Astrocyte (in vitro differentiated cells and primary cell): ENCODE measurements around the gene CTIF. TPM values are rescaled to one million over a fixed set of nuclear protein-coding genes. Genes with fewer than 3 reads are reported as not detected.

Experiments used
- DNase-seq: peaks from one replicate; pipeline ENCODE4 v3.0.0-alpha.2; 2010; ENCODE audit warnings: low read depth
- FAIRE-seq: peaks from 2 replicates; lab custom pipeline; 2011; peaks lifted over from hg19 to GRCh38; lab: Jason Lieb, UNC
- H2AFZ ChIP-seq: 2 replicates; pipeline ENCODE4 v1.6.0; 2012; ENCODE audit warnings: low read depth, low read length, inconsistent platforms
- H3K27ac ChIP-seq: 2 replicates; pipeline ENCODE4 v1.5.1; 2011; ENCODE audit warnings: low read depth, low read length, inconsistent platforms
- H3K27me3 ChIP-seq: 2 replicates; pipeline ENCODE4 v1.6.0; 2011; ENCODE audit warnings: low read length, inconsistent platforms; ENCODE audit not compliant: insufficient read depth
- H3K36me3 ChIP-seq: 2 replicates; pipeline ENCODE4 v1.5.1; 2011; ENCODE audit warnings: low read length, inconsistent platforms; ENCODE audit not compliant: insufficient read depth
- H3K4me1 ChIP-seq: 2 replicates; pipeline ENCODE4 v1.5.1; 2011; ENCODE audit warnings: low read length, inconsistent platforms; ENCODE audit not compliant: insufficient read depth
- H3K4me2 ChIP-seq: 2 replicates; pipeline ENCODE4 v1.6.0; 2012; ENCODE audit warnings: low read length, inconsistent platforms
- H3K4me3 ChIP-seq: 2 replicates; pipeline ENCODE4 v1.5.1; 2011; ENCODE audit warnings: low read depth, mild to moderate bottlenecking, low read length, inconsistent platforms; ENCODE audit not compliant: insufficient read depth
- H3K79me2 ChIP-seq: 2 replicates; pipeline ENCODE4 v1.6.0; 2012; ENCODE audit warnings: mild to moderate bottlenecking, low read length, inconsistent platforms; ENCODE audit not compliant: insufficient read depth
- H3K9ac ChIP-seq: 2 replicates; pipeline ENCODE4 v1.6.0; 2012; ENCODE audit warnings: mild to moderate bottlenecking, low read length, inconsistent platforms
- H3K9me3 ChIP-seq: 2 replicates; pipeline ENCODE4 v1.5.1; 2012; ENCODE audit warnings: low read depth, mild to moderate bottlenecking, low read length, inconsistent platforms; ENCODE audit not compliant: insufficient read depth
- H4K20me1 ChIP-seq: 2 replicates; pipeline ENCODE4 v1.6.0; 2012; ENCODE audit warnings: low read length, inconsistent platforms; ENCODE audit not compliant: insufficient read depth
- H3K27ac Mint-ChIP-seq: one replicate; pipeline ENCODE4 v1.8.0; 2021; ENCODE audit warnings: mild to moderate bottlenecking, mixed read lengths; ENCODE audit not compliant: unreplicated experiment
- H3K27me3 Mint-ChIP-seq: one replicate; pipeline ENCODE4 v1.8.0; 2021; ENCODE audit warnings: low read depth, mixed read lengths; ENCODE audit not compliant: unreplicated experiment
- H3K36me3 Mint-ChIP-seq: one replicate; pipeline ENCODE4 v1.8.0; 2021; ENCODE audit warnings: low read depth, mixed read lengths; ENCODE audit not compliant: unreplicated experiment
- H3K4me1 Mint-ChIP-seq: one replicate; pipeline ENCODE4 v1.8.0; 2021; ENCODE audit warnings: low read depth, mixed read lengths; ENCODE audit not compliant: unreplicated experiment
- H3K4me3 Mint-ChIP-seq: one replicate; pipeline ENCODE4 v1.8.0; 2021; ENCODE audit warnings: mild to moderate bottlenecking, moderate library complexity, mixed read lengths; ENCODE audit not compliant: unreplicated experiment
- H3K9me3 Mint-ChIP-seq: one replicate; pipeline ENCODE4 v1.8.0; 2021; ENCODE audit warnings: mild to moderate bottlenecking, mixed read lengths; ENCODE audit not compliant: unreplicated experiment
- EZH2 ChIP-seq: IDR thresholded peaks from 2 replicates; pipeline ENCODE4 v1.6.1; 2012; ENCODE audit warnings: mild to moderate bottlenecking, low read length, inconsistent platforms; ENCODE audit not compliant: insufficient read depth
- total RNA-seq: library from RNA; stranded (reverse); gene quantifications from 2 replicates; pipeline ENCODE4 v1.2.1, GENCODE V29; 2021
- TF ChIP-seq, protein P1 (sequence below): IDR thresholded peaks from 2 replicates; pipeline ENCODE4 v1.5.1; 2011; ENCODE audit warnings: low read depth, mild to moderate bottlenecking, inconsistent platforms, low read length, moderate library complexity; ENCODE audit not compliant: insufficient read depth

Gene CTIF
- total RNA-seq, 1 donor from 2014 or later = 101 TPM

DNA sequence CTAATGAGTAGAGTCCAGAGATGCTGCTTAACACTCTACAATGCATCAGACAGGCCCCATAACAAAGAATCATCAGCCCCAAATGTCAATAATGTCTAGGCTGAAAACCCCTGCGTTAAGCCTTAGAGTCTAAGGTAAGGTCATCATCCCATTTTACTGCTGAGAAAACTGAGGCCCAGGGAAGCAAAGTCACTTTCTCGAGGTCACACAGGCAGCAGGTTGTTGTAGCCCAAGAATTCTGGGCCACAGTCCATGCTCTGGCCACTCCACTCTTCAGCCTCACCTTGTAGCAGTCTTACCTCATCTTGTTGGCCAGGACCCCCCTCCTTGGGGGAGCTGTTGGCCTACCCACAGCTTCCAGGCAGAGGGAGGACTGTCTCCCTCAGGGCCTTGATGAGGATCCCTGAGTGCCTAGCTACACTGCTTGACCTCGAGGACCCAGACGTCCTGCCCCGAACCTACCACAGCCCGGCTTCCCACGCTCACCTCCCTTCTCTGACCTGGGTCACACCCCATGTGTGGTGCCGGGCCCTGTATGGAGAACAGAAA is 357.6 kb downstream of the CTIF start:
- peaks cover 6% of the 10 kb centered on the region for H3K27me3 Mint-ChIP-seq
- no peak overlapping the region for H3K27ac ChIP-seq
- H3K4me1 Mint-ChIP-seq = peaks cover 7% of the 10 kb centered on the region
- H3K9me3 ChIP-seq = peaks cover 4% of the 10 kb centered on the region
- peak overlapping the region; percentile 78 for H3K27ac Mint-ChIP-seq
- no peaks in the 10 kb centered on the region for H4K20me1 ChIP-seq
- H3K9ac ChIP-seq = no peak overlapping the region
- H3K36me3 ChIP-seq = no peaks in the 10 kb centered on the region
- no peak for DNase-seq
- H2AFZ ChIP-seq = no peak overlapping the region
- TF ChIP-seq, protein P1, sequence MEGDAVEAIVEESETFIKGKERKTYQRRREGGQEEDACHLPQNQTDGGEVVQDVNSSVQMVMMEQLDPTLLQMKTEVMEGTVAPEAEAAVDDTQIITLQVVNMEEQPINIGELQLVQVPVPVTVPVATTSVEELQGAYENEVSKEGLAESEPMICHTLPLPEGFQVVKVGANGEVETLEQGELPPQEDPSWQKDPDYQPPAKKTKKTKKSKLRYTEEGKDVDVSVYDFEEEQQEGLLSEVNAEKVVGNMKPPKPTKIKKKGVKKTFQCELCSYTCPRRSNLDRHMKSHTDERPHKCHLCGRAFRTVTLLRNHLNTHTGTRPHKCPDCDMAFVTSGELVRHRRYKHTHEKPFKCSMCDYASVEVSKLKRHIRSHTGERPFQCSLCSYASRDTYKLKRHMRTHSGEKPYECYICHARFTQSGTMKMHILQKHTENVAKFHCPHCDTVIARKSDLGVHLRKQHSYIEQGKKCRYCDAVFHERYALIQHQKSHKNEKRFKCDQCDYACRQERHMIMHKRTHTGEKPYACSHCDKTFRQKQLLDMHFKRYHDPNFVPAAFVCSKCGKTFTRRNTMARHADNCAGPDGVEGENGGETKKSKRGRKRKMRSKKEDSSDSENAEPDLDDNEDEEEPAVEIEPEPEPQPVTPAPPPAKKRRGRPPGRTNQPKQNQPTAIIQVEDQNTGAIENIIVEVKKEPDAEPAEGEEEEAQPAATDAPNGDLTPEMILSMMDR = no peak
- no peak for TF ChIP-seq EZH2
- no peak overlapping the region for H3K4me3 ChIP-seq
- H3K79me2 ChIP-seq = no peaks in the 10 kb centered on the region
- H3K9me3 Mint-ChIP-seq = peaks cover 9% of the 10 kb centered on the region
- peaks cover 2% of the 10 kb centered on the region for H3K36me3 Mint-ChIP-seq
- H3K4me3 Mint-ChIP-seq = no peak overlapping the region
- no peak for FAIRE-seq
- H3K4me1 ChIP-seq = peaks cover 8% of the 10 kb centered on the region
- H3K4me2 ChIP-seq = no peak overlapping the region
- no peaks in the 10 kb centered on the region for H3K27me3 ChIP-seq

DNA sequence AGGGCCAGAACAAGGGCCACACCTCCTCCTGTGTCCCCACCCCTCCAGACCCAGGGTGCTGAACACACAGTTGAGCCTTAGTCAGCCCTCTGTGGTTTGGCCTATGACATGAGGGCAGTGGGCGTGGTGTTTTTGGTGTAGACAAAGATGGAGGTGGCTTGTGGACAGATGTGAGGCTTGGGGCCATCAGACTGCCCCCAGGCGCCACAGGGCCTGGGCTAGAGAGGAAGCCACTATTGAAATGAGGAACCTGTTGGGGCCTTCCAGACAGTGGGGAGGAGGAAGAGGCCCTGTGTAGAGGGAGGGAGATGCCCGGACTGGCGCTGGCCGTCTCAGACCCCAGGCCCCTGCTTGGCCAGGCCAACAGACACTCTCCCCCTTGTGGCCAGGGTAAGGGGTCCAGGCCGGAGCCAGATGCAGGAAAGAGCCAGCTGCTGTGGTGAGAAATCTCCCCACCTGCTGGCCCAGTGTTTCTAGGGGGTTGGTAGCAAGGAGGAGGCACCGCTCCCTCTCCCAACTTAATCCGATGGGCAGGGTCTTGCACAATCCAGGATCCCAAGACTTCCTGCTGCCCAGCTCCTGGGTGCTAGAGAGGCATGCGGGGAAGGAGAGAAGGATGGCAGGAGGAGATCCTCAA is 358.2 kb downstream of the CTIF start:
- Histone ChIP-seq H3K79me2 (no peaks in the 10 kb centered on the region), H3K4me3 (no peak overlapping the region), H4K20me1 (no peaks in the 10 kb centered on the region), H3K9me3 (peaks cover 4% of the 10 kb centered on the region), H3K27me3 (no peaks in the 10 kb centered on the region), H2AFZ (no peak overlapping the region), H3K36me3 (no peaks in the 10 kb centered on the region), H3K4me1 (peaks cover 14% of the 10 kb centered on the region), H3K9ac (no peak overlapping the region), H3K27ac (no peak overlapping the region), H3K4me2 (no peak overlapping the region)
- FAIRE-seq (no peak), DNase-seq (no peak)
- peaks cover 9% of the 10 kb centered on the region for H3K9me3 Mint-ChIP-seq
- TF ChIP-seq EZH2 = no peak
- H3K4me3 Mint-ChIP-seq = peak overlapping the region; percentile 40
- H3K36me3 Mint-ChIP-seq = peaks cover 2% of the 10 kb centered on the region
- H3K27ac Mint-ChIP-seq = peak overlapping the region; percentile 78
- peaks cover 7% of the 10 kb centered on the region for H3K4me1 Mint-ChIP-seq
- H3K27me3 Mint-ChIP-seq = peaks cover 6% of the 10 kb centered on the region

DNA sequence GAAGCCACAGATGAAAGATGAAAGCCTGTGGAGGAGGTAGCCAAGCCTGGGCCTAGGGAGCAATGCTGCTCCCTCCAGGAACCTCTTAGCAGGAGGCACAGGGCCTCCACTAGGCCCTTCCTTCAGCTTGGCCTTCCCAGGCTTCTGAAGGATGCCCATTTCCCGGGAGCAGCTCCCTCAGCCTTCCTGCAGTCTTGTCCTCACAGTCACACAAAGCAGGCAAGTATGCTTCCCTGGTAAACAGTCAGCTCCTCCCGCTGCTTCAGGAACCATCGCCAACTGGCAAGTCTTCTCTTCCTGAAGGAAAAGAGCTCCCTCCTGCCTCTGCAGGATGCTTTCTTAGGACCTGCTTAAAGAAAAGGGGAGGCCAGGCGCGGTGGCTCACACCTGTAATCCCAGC is 358.7 kb downstream of the CTIF start:
- Histone ChIP-seq H3K27me3 (no peaks in the 10 kb centered on the region), H3K4me2 (no peak overlapping the region), H3K36me3 (no peaks in the 10 kb centered on the region), H3K9ac (no peak overlapping the region), H2AFZ (no peak overlapping the region), H3K9me3 (peaks cover 4% of the 10 kb centered on the region), H3K79me2 (no peaks in the 10 kb centered on the region), H3K4me1 (peaks cover 19% of the 10 kb centered on the region), H3K4me3 (no peak overlapping the region), H3K27ac (no peak overlapping the region), H4K20me1 (no peaks in the 10 kb centered on the region)
- DNase-seq (no peak), FAIRE-seq (no peak)
- peaks cover 12% of the 10 kb centered on the region for H3K4me1 Mint-ChIP-seq
- H3K9me3 Mint-ChIP-seq = peaks cover 9% of the 10 kb centered on the region
- peaks cover 2% of the 10 kb centered on the region for H3K36me3 Mint-ChIP-seq
- H3K27ac Mint-ChIP-seq = no peak overlapping the region
- TF ChIP-seq, protein P1 = no peak
- no peak for TF ChIP-seq EZH2
- H3K4me3 Mint-ChIP-seq = no peak overlapping the region
- H3K27me3 Mint-ChIP-seq = peaks cover 6% of the 10 kb centered on the region
